Progenitor cell of endocrine pancreas (in vitro differentiated cells): Measurements from ENCODE around the gene CACNA1B. TPM values are rescaled to one million over a fixed set of nuclear protein-coding genes. Genes with fewer than 3 reads are reported as not detected.

Source experiments
- DNase-seq: peaks from one replicate; pipeline ENCODE4 v3.0.0; 2021; ENCODE audit warnings: low spot score; ENCODE audit not compliant: unreplicated experiment
- H3K27ac Mint-ChIP-seq: 2 replicates; pipeline ENCODE4 v1.8.0; 2021; ENCODE audit warnings: mild to moderate bottlenecking, moderate library complexity, mixed read lengths
- H3K27me3 Mint-ChIP-seq: 2 replicates; pipeline ENCODE4 v1.8.0; 2021; ENCODE audit warnings: mixed read lengths
- H3K36me3 Mint-ChIP-seq: 2 replicates; pipeline ENCODE4 v1.8.0; 2022; ENCODE audit warnings: mixed read lengths; ENCODE audit not compliant: insufficient read depth
- H3K4me1 Mint-ChIP-seq: 2 replicates; pipeline ENCODE4 v1.8.0; 2021; ENCODE audit warnings: low read depth, mixed read lengths
- H3K4me3 Mint-ChIP-seq: 2 replicates; pipeline ENCODE4 v1.8.0; 2021; ENCODE audit warnings: low read depth, mild to moderate bottlenecking, moderate library complexity, mixed read lengths
- H3K9me3 Mint-ChIP-seq: 2 replicates; pipeline ENCODE4 v1.8.0; 2021; ENCODE audit warnings: low read depth, mixed read lengths
- total RNA-seq: library from RNA; stranded (reverse); gene quantifications from 2 replicates; pipeline ENCODE4 v1.2.1, GENCODE V29; 2021
- TF ChIP-seq, protein P1 (sequence below): fragments of 200-600 bp; sonication (generic); IDR thresholded peaks from one replicate; pipeline ENCODE4 v1.5.0; 2021; ENCODE audit warnings: antibody characterized with exemption, mild to moderate bottlenecking; ENCODE audit not compliant: unreplicated experiment

The CACNA1B gene
- total RNA-seq, 1 donor from 2014 or later: 2.4 TPM

DNA sequence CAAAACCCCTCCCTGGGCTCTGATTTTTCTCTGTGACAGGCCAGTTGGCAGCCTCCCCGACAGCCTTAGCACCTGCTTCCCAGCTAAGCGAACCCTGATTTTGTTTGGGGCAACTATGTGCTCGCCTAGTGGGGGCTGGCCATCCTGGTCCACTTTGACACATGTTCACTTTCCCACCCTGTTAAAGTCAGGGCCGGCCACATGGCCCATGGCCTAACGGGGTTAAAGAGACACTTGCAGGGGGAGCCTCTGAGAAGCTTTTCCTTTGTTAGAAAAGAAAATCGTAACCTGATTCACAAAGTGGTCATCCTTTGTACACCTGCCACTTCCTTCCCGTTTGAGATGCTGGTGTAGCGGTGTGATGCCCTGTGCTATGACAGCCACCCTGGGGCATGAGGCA lies 1.3 kb upstream of the CACNA1B start:
- no peak for DNase-seq
- Mint-ChIP-seq H3K27ac (no peak overlapping the region), H3K4me3 (peak overlapping the region; percentile 39), H3K4me1 (no peaks in the 10 kb centered on the region), H3K9me3 (no peaks in the 10 kb centered on the region), H3K36me3 (no peaks in the 10 kb centered on the region), H3K27me3 (peaks cover 49% of the 10 kb centered on the region)
- TF ChIP-seq, protein P1, sequence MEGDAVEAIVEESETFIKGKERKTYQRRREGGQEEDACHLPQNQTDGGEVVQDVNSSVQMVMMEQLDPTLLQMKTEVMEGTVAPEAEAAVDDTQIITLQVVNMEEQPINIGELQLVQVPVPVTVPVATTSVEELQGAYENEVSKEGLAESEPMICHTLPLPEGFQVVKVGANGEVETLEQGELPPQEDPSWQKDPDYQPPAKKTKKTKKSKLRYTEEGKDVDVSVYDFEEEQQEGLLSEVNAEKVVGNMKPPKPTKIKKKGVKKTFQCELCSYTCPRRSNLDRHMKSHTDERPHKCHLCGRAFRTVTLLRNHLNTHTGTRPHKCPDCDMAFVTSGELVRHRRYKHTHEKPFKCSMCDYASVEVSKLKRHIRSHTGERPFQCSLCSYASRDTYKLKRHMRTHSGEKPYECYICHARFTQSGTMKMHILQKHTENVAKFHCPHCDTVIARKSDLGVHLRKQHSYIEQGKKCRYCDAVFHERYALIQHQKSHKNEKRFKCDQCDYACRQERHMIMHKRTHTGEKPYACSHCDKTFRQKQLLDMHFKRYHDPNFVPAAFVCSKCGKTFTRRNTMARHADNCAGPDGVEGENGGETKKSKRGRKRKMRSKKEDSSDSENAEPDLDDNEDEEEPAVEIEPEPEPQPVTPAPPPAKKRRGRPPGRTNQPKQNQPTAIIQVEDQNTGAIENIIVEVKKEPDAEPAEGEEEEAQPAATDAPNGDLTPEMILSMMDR: no peak

DNA sequence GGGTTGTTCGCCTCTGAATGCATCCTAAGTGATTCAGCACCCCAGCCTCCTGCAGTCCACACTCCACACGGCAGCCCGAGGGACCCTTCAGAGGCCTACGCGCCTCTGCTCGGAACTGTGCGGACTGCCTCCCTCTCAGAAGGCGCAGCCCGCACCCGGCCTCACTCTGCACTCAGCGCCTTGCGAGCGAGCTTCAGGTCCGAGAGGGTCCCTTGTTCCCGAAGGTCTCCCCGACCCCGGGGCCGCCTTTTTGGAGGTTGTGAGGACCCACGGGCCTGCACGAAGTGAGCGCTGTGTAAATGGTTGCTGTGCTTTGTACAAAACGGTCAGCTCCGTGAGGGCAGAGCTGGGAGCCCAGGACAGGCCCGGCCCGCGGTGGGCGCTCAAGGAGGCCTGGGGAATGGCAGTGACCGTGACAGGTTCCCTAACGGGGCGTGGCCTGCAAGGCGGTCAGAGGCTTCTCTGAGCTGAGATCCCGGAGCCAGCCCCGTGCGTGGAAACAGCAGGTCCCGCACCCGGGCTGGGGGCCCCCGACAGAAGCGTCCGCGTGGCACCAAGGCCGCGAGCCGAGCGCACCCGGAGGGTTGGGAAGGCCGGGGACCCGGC lies 698 bp upstream of the CACNA1B start:
- peaks cover 47% of the 10 kb centered on the region for H3K27me3 Mint-ChIP-seq
- DNase-seq: no peak

DNA sequence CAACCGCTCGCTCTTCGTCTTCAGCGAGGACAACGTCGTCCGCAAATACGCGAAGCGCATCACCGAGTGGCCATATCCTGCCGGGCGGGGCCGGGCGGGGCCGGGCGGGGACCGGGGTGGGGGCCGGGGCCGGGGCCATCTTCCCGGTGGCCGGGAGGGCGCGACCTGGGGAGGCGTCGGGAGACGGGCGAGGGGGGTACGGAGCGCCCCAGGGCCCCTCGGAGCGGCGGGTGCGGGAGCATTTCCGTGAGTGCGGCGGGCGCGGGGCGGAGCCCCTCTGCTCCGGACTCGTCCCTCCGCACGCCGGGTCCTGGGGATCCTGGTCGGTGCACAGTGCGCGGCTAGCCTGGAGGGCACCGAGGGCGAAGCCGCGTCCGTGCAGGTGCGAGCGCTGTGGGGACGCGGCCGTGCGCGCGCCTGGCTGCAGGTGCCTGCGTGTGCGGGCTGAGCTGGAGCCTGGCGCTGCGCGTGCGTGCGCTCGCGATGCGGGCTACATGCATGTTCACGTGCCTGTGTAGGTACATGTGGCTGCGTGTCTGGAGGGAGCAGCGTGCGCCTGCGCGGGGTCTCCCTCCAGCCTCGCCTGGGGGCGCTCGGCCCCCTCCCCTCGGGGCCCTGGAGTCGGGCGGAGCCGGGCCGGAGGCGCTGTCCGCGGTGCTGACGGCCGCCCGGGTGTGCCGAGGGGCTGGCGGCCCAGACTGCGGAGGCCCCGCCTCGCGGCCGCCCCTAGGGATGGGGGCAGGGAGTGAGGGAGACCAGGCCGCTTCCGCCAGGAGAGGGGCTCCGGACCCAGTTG lies 762 bp downstream of the CACNA1B start:
- Mint-ChIP-seq H3K9me3 (no peaks in the 10 kb centered on the region), H3K27ac (no peak overlapping the region), H3K36me3 (no peaks in the 10 kb centered on the region), H3K27me3 (peaks cover 38% of the 10 kb centered on the region), H3K4me1 (no peaks in the 10 kb centered on the region), H3K4me3 (no peak overlapping the region)
- TF ChIP-seq, protein P1: peak; percentile 27
- DNase-seq: peak; percentile 90

More for the DNA sequence above, 698 bp upstream of the CACNA1B start:
- Mint-ChIP-seq H3K4me1 (no peaks in the 10 kb centered on the region), H3K9me3 (no peaks in the 10 kb centered on the region), H3K27ac (no peak overlapping the region), H3K36me3 (no peaks in the 10 kb centered on the region), H3K4me3 (no peak overlapping the region)
- TF ChIP-seq, protein P1: no peak

DNA sequence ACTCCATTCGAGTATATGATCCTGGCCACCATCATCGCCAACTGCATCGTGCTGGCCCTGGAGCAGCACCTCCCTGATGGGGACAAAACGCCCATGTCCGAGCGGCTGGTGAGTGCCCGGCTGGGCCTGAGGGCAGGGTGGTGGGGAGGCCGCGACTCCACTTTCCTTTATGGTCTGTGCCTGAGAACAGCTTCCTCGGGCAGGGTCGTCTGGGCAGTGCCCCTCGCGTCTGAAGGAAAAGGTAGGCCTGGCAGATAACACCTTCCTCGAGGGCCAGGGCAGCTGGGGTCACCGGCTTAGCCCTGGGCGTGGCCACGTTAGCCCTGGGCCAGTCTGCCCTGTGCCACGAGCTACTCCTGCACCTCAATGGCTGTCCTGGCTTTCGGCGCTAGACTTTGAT lies 1.5 kb downstream of the CACNA1B start:
- no peaks in the 10 kb centered on the region for H3K4me1 Mint-ChIP-seq
- TF ChIP-seq, protein P1: no peak
- no peak overlapping the region for H3K27ac Mint-ChIP-seq
- H3K9me3 Mint-ChIP-seq: no peaks in the 10 kb centered on the region
- DNase-seq: no peak
- H3K36me3 Mint-ChIP-seq: no peaks in the 10 kb centered on the region
- no peak overlapping the region for H3K4me3 Mint-ChIP-seq
- peaks cover 33% of the 10 kb centered on the region for H3K27me3 Mint-ChIP-seq

DNA sequence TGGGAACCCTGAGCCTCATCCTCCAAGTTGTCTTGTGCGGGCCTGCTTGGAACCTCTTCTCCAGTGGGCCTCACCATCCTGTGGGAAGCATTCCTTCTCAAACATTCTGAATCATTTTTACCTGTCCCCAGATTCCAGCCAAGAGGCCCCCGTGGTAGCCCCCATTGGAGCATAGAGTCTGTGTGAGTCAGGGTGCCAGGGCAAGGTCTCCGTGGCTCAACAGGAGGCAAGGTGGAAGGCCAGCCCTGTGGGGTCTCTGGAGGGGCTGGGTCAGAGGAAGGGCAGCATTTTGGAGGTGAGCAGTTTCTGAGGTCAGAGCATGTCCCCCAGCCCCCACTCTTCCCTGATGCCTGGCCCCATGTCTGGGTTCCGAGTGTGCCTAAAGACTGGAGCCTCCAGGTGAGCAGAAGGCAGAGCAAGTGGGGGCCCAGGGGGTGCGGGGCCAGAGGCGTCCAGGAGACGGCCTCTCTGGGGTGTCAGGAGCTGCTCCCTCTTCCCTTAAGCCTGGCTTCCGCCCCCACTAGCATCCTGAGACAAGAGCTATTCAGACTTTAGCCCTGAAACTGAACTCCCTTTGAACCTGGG lies 2.1 kb downstream of the CACNA1B start:
- Mint-ChIP-seq H3K27me3 (peaks cover 31% of the 10 kb centered on the region), H3K27ac (no peak overlapping the region), H3K4me1 (no peaks in the 10 kb centered on the region), H3K9me3 (no peaks in the 10 kb centered on the region), H3K36me3 (no peaks in the 10 kb centered on the region), H3K4me3 (no peak overlapping the region)
- DNase-seq: no peak
- TF ChIP-seq, protein P1: no peak
